Tibial artery (tissue), 4 donors: ENCODE data around the gene ABHD17B.

Experiments
- DNase-seq, 2 donors: peaks; one replicate each; pipeline ENCODE4 v3.0.0-alpha.2; 2019
- H3K27ac ChIP-seq, 2 donors: fragments of 200-600 bp; sonication (generic) in 1 of 2; 1 replicate in 1 of 2; 2 replicates in 1 of 2; pipeline ENCODE4 v1.5.1; 2018 to 2019; ENCODE audit warnings: mild to moderate bottlenecking in 1 of 2
- H3K27me3 ChIP-seq, 2 donors: fragments of 200-600 bp; sonication (generic) in 1 of 2; one replicate each; pipeline versions ENCODE4 v1.5.1 to v1.6.0; 2016 to 2019
- H3K36me3 ChIP-seq, 3 donors: fragments of 200-600 bp; sonication (generic) in 2 of 3; one replicate each; pipeline ENCODE4 v1.5.1; 2016 to 2019; ENCODE audit warnings: mild to moderate bottlenecking in 2 of 3
- H3K4me1 ChIP-seq, 4 donors: fragments of 200-600 bp; sonication (generic) in 2 of 4; 1 replicate in 3 of 4; 2 replicates in 1 of 4; pipeline ENCODE4 v1.5.1; 2016 to 2019
- H3K4me3 ChIP-seq, 2 donors: fragments of 200-600 bp; sonication (generic) in 1 of 2; 1 replicate in 1 of 2; 2 replicates in 1 of 2; pipeline ENCODE4 v1.5.1; 2018 to 2019; ENCODE audit warnings: mild to moderate bottlenecking in 2 of 2
- H3K9me3 ChIP-seq, 3 donors: fragments of 200-600 bp; sonication (generic) in 1 of 3; one replicate each; pipeline ENCODE4 v1.5.1; 2016 to 2019
- CTCF ChIP-seq, 2 experiments: fragments of 200-600 bp in 1 of 2; fragments of 450-650 bp in 1 of 2; IDR thresholded peaks; one replicate each; pipeline ENCODE4 v1.5.1; 2017 to 2019; ENCODE audit warnings: antibody characterized with exemption in 2 of 2, mild to moderate bottlenecking in 1 of 2, moderate library complexity in 1 of 2
- intact Hi-C: fragments of 100-400 bp; cut with DNase I; formaldehyde crosslinking; loops from one replicate; pipeline ENCODE4 v1.15.0; 2023; ENCODE audit warnings: low total_unique reads

ABHD17B gene

GRCh38 chr9:71850996-71851395 lies 60.0 kb downstream of the ABHD17B start:
- H3K36me3 ChIP-seq = no peaks in the 10 kb centered on the region
- H3K9me3 ChIP-seq = no peaks in the 10 kb centered on the region
- H3K4me3 ChIP-seq = no peak overlapping the region
- H3K27me3 ChIP-seq = no peaks in the 10 kb centered on the region
- DNase-seq = no peak
- intact Hi-C loops = no loop called here
- no peaks in the 10 kb centered on the region for H3K4me1 ChIP-seq
- H3K27ac ChIP-seq = no peak overlapping the region
- no peak for TF ChIP-seq CTCF (IDR thresholded peaks at IDR 0.05)

GRCh38 chr9:71847892-71848291 lies 63.1 kb downstream of the ABHD17B start:
- H3K27ac ChIP-seq = no peak overlapping the region
- no peaks in the 10 kb centered on the region for H3K9me3 ChIP-seq
- TF ChIP-seq CTCF (IDR thresholded peaks at IDR 0.05) = no peak
- no peaks in the 10 kb centered on the region for H3K36me3 ChIP-seq
- intact Hi-C loops = no loop called here
- no peak for DNase-seq
- no peaks in the 10 kb centered on the region for H3K4me1 ChIP-seq
- H3K27me3 ChIP-seq = no peaks in the 10 kb centered on the region
- no peak overlapping the region for H3K4me3 ChIP-seq

- Histone ChIP-seq H3K4me1 (no peaks in the 10 kb centered on the region), H3K36me3 (no peaks in the 10 kb centered on the region), H3K4me3 (no peak overlapping the region), H3K27me3 (no peaks in the 10 kb centered on the region), H3K9me3 (no peaks in the 10 kb centered on the region), H3K27ac (no peak overlapping the region)
- DNase-seq = no peak
- intact Hi-C loops = no loop called here
- no peak for TF ChIP-seq CTCF (IDR thresholded peaks at IDR 0.05)
Measured at GRCh38 chr9:71844808-71845207, 66.2 kb downstream of the ABHD17B start.

- intact Hi-C loops = no loop called here
- H3K27me3 ChIP-seq = no peaks in the 10 kb centered on the region
- H3K36me3 ChIP-seq = no peaks in the 10 kb centered on the region
- no peaks in the 10 kb centered on the region for H3K9me3 ChIP-seq
- no peaks in the 10 kb centered on the region for H3K4me1 ChIP-seq
- no peak for DNase-seq
- no peak for TF ChIP-seq CTCF (IDR thresholded peaks at IDR 0.05)
- no peak overlapping the region for H3K27ac ChIP-seq
- H3K4me3 ChIP-seq = no peak overlapping the region
Measured at GRCh38 chr9:71839668-71840067, 71.3 kb downstream of the ABHD17B start.

- DNase-seq = no peak
- H3K4me1 ChIP-seq = no peaks in the 10 kb centered on the region
- intact Hi-C loops = no loop called here
- no peak for TF ChIP-seq CTCF (IDR thresholded peaks at IDR 0.05)
- H3K27ac ChIP-seq = no peak overlapping the region
- H3K4me3 ChIP-seq = no peak overlapping the region
- H3K36me3 ChIP-seq = no peaks in the 10 kb centered on the region
- H3K9me3 ChIP-seq = no peaks in the 10 kb centered on the region
- no peaks in the 10 kb centered on the region for H3K27me3 ChIP-seq
Measured at GRCh38 chr9:71835596-71835995, 75.4 kb downstream of the ABHD17B start.

GRCh38 chr9:71830929-71831328 lies 80.1 kb downstream of the ABHD17B start:
- no peaks in the 10 kb centered on the region for H3K27me3 ChIP-seq
- H3K4me1 ChIP-seq = no peaks in the 10 kb centered on the region
- H3K27ac ChIP-seq = no peak overlapping the region
- no peak for DNase-seq
- TF ChIP-seq CTCF (IDR thresholded peaks at IDR 0.05) = no peak
- intact Hi-C loops = no loop called here
- no peak overlapping the region for H3K4me3 ChIP-seq
- H3K36me3 ChIP-seq = no peaks in the 10 kb centered on the region
- no peaks in the 10 kb centered on the region for H3K9me3 ChIP-seq
